NCI-H345 treated with DMSO at 0.1 percent for 48 hours (cell line): ENCODE measurements around the gene SLC36A2.
"Not testable (repeated sequence)": the region's sequence is repeated elsewhere in the genome, so short reads cannot be mapped to it uniquely, and the experiment has no call there.

Experiments
- DNase-seq: peaks from one replicate; lab custom pipeline; 2025; ENCODE audit not compliant: unreplicated experiment; lab: John Stamatoyannopoulos, UW

The SLC36A2 gene

DNA sequence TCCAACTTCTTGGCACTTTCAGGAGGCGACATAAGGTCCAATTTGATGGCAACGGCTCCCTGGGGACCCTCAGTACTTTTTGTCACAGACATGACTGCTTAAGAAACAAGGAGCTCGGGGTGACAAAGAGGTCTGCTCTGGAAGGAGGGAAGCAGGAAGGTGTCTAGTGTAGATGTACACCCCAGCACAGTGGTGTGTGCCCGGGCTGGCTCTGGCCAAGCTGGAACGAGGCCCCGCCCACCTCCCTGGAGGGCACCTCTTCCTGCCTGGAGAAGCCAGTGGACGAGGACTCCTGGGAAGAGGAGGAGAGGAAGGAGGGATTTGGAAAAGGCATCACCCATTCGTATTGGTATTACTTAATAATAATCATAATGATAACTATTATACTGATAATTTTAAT lies at the start of gene SLC36A2:
SLC36A2 (minus strand) TSS at position 191 of the 400 bp plus-strand sequence; CDS start at position 92, 99 bp downstream.
- no peak for DNase-seq

DNA sequence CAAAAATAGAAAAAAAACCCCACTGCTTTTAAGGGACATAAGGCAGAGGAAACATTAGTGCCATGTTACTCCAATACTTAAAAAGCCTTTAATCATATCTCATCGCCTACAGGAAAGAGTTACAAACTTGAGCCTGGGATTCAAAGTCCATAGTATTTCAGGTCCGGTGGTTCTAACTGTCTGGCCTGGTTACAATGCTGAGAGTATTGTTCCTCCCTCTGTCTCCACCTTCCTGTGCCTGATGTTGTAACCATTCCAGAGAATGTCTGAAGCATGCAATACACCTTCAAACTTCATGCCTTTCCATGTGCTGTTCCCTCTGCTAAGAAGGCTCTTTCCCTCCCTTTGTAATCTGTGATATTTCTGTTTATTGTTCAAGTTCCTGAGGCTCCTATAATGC lies 41.6 kb upstream of the SLC36A2 start:
- DNase-seq = no peak

DNA sequence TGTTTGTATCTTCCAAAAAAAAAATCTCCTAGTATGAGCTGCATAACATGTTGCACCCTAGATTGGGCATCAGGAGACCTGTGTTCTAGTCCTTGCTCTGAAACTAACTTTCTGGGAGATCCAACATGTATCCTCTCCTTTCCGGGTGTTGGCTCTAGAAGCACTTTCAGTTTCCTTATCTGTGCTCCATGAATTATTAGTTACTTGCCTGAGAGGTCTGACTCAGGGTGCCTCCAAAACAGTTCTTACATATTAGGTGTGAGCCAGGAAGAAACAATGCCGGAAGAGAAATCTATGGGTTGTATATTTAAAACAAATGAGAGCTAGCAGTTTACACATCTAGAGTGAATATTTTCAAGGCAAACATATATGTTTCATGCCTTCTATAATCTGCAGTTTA lies 36.7 kb upstream of the SLC36A2 start:
- no peak for DNase-seq

GRCh38 chr5:151383011-151383410 lies 35.7 kb upstream of the SLC36A2 start:
- no peak for DNase-seq

DNA sequence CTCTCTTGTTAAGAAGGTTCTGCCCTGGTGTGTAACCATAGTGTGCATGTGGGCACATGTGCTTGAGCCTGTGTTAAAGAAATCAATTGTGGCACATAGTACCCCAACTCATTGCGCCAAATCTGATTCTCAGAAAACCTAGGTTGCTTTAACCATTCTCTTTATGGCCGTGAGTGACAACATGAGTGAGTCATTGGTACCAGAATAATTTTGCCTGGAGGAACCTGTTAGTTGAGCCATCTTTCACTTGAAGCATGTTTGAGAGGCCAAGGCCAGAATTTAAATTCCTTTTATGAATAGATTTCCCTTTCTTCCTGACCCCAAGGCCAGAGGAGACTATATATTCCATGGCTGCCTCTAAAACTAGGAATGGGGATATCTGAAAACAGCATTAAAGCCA lies 35.2 kb upstream of the SLC36A2 start:
- DNase-seq = no peak

DNA sequence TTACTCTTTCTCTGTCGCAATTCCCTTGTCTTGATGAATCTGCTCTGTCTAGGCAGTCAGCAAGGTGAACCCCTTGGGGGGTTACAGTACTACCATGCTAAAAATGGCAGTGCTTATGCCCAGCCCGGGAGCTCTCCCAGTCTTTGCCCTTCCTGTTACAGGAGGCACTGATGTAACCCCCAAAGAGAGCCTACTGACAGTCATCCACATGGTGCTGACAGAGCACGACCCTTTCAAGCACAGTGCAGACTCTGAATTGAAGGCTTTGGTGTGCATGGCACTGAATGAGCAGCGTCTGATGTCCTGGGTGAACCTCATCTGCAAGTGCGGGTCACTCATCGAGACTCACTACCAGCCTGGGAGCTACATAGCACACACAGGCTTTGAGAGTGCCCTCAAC lies 34.5 kb upstream of the SLC36A2 start:
- DNase-seq = no peak

DNA sequence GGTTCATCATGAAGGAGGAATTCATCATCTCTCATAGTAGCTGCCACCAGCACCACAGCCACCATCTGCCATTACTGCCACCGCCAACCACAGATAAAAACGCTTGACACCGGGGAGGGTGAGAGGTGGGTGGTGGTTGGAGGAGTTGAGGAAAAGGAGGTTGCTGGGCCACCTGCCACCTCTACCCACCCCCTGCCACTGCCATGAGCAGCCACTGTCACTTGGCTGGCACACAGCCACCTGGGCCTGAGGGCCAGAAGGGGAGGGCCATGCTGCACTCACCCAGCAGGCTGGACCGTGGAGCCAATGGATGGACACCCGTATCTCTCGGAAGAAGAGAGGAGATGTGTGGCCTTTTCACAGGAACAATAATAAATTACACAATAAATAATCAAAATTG lies 31.3 kb upstream of the SLC36A2 start:
- no peak for DNase-seq

GRCh38 chr5:151374539-151374938 lies 27.2 kb upstream of the SLC36A2 start:
- no peak for DNase-seq

- not testable (repeated sequence) for DNase-seq
These were observed 19.7 kb upstream of the SLC36A2 start for GRCh38 chr5:151367038-151367437.

DNA sequence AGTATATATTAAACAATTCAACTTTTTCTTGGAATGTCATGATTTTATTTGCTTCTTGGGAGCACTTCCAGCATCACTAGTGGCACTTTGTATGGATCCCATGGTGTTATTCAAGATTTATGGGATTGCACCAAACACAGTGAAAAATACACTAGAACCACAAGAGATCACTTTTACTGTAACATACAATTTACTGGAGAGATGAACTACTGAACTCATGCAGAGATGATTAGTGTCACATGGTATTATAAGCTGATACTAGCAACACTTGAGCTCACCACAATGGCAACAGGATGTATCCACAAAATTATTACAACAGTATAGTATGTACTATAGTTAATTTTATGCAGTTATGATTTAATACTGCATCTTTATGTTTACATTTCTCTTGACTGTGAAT lies 16.3 kb upstream of the SLC36A2 start:
- DNase-seq = no peak

- DNase-seq = no peak
These were observed 15.6 kb upstream of the SLC36A2 start for GRCh38 chr5:151362970-151363369.

DNA sequence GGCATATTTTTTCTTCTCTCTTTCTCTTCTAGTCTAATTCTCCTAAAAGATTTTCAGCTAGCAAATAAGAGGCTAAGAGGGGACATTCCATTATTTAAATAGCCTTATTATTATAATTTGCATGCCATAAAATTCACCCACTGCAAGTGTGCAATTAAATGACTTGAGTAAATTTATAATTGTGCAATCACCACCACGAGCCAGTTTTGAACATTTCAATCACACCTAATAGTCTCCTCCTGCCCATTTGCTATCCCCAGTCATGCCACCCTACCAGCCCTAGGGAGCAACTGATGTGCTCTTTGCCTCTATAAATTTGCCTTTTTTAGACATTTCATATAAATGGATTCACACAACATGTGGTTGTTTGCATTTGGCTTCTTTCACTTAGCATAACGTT lies 12.0 kb upstream of the SLC36A2 start:
- DNase-seq = no peak

DNA sequence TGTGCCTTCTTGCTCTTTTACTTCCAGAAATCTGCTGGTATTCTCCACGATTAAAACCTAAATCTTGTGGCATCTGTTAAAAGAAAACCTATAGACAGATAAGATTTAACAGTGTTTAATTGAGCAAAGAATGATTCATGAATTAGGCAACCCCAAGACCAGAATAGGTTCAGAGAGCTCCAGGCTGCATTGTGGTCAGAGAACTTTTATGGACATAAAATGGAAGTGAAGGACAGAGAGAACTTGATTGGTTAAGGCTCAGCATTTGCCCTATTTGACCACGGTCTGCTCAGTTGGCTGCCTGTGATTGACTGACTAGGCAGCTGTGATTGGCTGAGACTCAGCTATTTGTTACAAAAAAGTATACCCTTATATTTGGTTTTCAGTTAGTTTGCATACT lies 10.4 kb upstream of the SLC36A2 start:
- no peak for DNase-seq

DNA sequence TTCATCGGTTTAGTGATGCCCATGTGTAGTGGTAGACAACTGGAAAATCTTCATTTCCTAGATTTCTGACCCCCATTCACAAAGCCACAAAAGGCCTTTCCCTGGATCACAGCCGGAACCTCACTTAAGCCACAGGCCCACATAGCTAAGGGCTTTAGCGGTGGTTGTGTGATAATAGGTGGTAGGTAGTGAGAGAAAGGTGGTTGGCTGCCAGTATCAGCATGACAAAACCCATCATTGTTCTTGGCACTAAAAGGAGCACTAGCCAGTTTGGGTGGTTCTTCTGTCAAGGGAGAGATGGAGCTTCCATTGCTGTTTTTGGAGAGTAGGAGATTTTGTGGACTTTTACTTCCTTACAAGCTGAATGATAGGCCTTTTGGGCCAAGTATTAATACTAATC lies 9.7 kb upstream of the SLC36A2 start:
- no peak for DNase-seq

DNA sequence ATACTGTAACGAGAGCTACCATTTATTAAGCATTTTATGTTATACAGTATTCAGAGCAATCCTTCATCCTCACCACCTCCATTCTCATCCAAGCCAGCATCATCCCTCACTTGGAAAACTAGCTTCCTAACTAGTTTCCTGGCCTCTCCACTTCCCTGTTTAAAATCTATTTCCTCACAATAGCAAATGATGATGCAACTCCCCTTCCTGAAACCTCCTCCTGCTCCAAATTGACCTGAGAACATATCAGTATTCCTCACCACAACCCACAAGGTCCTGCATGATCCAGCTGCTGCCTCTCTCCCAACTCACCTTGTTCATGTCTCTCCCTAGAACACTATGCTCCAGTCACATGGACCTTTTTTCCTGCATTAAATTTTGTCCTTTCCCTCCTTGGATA lies 4.3 kb upstream of the SLC36A2 start:
- DNase-seq = no peak

- no peak for DNase-seq
These were observed 1.4 kb upstream of the SLC36A2 start for GRCh38 chr5:151348789-151349188.

- no peak for DNase-seq
These were observed 1.4 kb downstream of the SLC36A2 start for GRCh38 chr5:151345808-151346478.

- no peak for DNase-seq
These were observed 2.1 kb downstream of the SLC36A2 start for GRCh38 chr5:151345187-151345807.

- no peak for DNase-seq
These were observed 3.3 kb downstream of the SLC36A2 start for GRCh38 chr5:151344088-151344487.

DNA sequence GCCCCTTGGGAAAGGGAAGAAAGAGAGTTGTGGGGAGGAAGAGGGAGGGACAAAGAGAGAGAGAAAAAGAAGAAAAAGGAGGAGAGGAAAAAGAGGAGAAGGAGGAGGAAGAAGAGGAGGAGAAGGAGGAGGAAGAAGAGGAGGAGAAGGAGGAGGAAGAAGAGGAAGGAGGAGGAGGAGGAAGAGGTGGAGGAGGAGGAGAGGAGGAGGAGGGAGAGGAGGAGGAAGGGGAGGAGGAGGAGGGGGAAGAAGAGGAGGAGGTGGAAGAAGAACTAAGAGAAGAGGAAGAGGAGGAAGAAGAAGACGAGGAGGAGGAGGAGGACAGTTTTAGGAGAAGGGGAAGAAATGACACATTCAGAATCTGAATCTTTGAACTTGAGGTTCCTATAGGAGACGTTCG lies 7.4 kb downstream of the SLC36A2 start:
- no peak for DNase-seq

GRCh38 chr5:151338734-151339133 lies 8.6 kb downstream of the SLC36A2 start:
- DNase-seq = no peak

GRCh38 chr5:151332857-151333256 lies 14.5 kb downstream of the SLC36A2 start:
- DNase-seq = no peak

GRCh38 chr5:151328734-151329133 lies 18.6 kb downstream of the SLC36A2 start:
- DNase-seq = no peak
